Measurements from ENCODE around the gene SCRT2. TPM values are rescaled to one million over a fixed set of nuclear protein-coding genes. Genes with fewer than 3 reads are reported as not detected.

The SCRT2 gene
- total and polyA plus RNA-seq, 4 donors: not detected

- peaks cover 0 to 10% (median 0%) of the 10 kb centered on the region in 4 donors for H3K9me3 ChIP-seq (ENCODE audit: control insufficient read depth in 4 of 4, insufficient read depth in 3 of 4, low read length in 3 of 4)
- no peaks in the 10 kb centered on the region for H3K4me1 ChIP-seq (ENCODE audit: control insufficient read depth in 5 of 5, insufficient read depth in 5 of 5, low read length in 5 of 5)
- no peak for DNase-seq
- peaks cover 0 to 30% (median 22%) of the 10 kb centered on the region in 3 donors for H3K27me3 ChIP-seq (ENCODE audit: control insufficient read depth in 3 of 3, insufficient read depth in 3 of 3, low read length in 2 of 3)
- TF ChIP-seq, protein P1, sequence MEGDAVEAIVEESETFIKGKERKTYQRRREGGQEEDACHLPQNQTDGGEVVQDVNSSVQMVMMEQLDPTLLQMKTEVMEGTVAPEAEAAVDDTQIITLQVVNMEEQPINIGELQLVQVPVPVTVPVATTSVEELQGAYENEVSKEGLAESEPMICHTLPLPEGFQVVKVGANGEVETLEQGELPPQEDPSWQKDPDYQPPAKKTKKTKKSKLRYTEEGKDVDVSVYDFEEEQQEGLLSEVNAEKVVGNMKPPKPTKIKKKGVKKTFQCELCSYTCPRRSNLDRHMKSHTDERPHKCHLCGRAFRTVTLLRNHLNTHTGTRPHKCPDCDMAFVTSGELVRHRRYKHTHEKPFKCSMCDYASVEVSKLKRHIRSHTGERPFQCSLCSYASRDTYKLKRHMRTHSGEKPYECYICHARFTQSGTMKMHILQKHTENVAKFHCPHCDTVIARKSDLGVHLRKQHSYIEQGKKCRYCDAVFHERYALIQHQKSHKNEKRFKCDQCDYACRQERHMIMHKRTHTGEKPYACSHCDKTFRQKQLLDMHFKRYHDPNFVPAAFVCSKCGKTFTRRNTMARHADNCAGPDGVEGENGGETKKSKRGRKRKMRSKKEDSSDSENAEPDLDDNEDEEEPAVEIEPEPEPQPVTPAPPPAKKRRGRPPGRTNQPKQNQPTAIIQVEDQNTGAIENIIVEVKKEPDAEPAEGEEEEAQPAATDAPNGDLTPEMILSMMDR (IDR thresholded peaks at IDR 0.05; ENCODE audit: control extremely low read depth, extremely low read depth): no peak
- no peak overlapping the region for H3K9ac ChIP-seq (ENCODE audit: insufficient read depth in 1 of 2, low read length in 2 of 2)
- no peaks in the 10 kb centered on the region for H3K36me3 ChIP-seq (ENCODE audit: control insufficient read depth in 4 of 4, insufficient read depth in 4 of 4, low read length in 4 of 4)
- no peak overlapping the region for H3K27ac ChIP-seq (ENCODE audit: low read depth in 1 of 2, low read length in 1 of 2)
- no peak for ATAC-seq (ENCODE audit: insufficient read depth, low FRiP score)
- no peak overlapping the region for H3K4me3 ChIP-seq
- 81 to 85% methylated on average over 11 of the region's 11 CpGs for WGBS, 2 donors
Measured at GRCh38 chr20:722822-723644, 47.4 kb upstream of the SCRT2 start.

DNA sequence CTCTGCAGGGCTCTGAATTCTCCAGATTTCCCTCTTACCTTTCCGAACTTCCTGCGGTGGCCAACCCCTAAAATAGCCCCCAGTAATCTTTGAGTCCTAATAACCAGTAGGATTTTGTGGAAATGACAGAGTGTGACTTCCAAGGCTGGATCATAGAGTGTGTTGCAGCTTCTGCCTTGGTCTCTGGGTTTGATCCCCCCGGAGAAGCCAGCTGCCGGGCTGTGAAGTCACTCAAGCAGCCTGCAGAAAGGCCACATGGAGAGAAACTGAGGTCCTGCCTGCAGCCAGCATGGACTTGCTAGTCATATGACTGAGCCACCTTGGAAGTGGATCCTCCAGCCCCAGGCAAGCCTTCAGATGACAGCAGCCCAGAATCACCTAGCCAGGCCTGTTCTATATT lies 46.3 kb upstream of the SCRT2 start:
- peaks cover 0 to 31% (median 19%) of the 10 kb centered on the region in 3 donors for H3K27me3 ChIP-seq (ENCODE audit: control insufficient read depth in 3 of 3, insufficient read depth in 3 of 3, low read length in 2 of 3)
- 89 to 93% methylated on average over 4 of the region's 4 CpGs for WGBS, 2 donors

GRCh38 chr20:719816-720215 lies 44.2 kb upstream of the SCRT2 start:
- no peak overlapping the region for H3K27ac ChIP-seq (ENCODE audit: low read depth in 1 of 2, low read length in 1 of 2)
- 65 to 81% methylated on average over 11 of the region's 11 CpGs for WGBS, 2 donors
- TF ChIP-seq, protein P1 (IDR thresholded peaks at IDR 0.05; ENCODE audit: control extremely low read depth, extremely low read depth): no peak
- H3K4me3 ChIP-seq: no peak overlapping the region
- H3K27me3 ChIP-seq (ENCODE audit: control insufficient read depth in 3 of 3, insufficient read depth in 3 of 3, low read length in 2 of 3): peaks cover 0 to 21% (median 10%) of the 10 kb centered on the region in 3 donors
- H3K4me1 ChIP-seq (ENCODE audit: control insufficient read depth in 5 of 5, insufficient read depth in 5 of 5, low read length in 5 of 5): no peaks in the 10 kb centered on the region
- no peak overlapping the region for H3K9ac ChIP-seq (ENCODE audit: insufficient read depth in 1 of 2, low read length in 2 of 2)
- peaks cover 0 to 7% (median under 1%) of the 10 kb centered on the region in 4 donors for H3K9me3 ChIP-seq (ENCODE audit: control insufficient read depth in 4 of 4, insufficient read depth in 3 of 4, low read length in 3 of 4)
- ATAC-seq (ENCODE audit: insufficient read depth, low FRiP score) (no peak), DNase-seq (no peak)
- no peaks in the 10 kb centered on the region for H3K36me3 ChIP-seq (ENCODE audit: control insufficient read depth in 4 of 4, insufficient read depth in 4 of 4, low read length in 4 of 4)

More for the DNA sequence above, 46.3 kb upstream of the SCRT2 start:
- Histone ChIP-seq H3K9me3 (ENCODE audit: control insufficient read depth in 4 of 4, insufficient read depth in 3 of 4, low read length in 3 of 4) (peaks cover 0 to 8% (median 0%) of the 10 kb centered on the region in 4 donors), H3K9ac (ENCODE audit: insufficient read depth in 1 of 2, low read length in 2 of 2) (no peak overlapping the region), H3K4me3 (no peak overlapping the region), H3K36me3 (ENCODE audit: control insufficient read depth in 4 of 4, insufficient read depth in 4 of 4, low read length in 4 of 4) (no peaks in the 10 kb centered on the region), H3K4me1 (ENCODE audit: control insufficient read depth in 5 of 5, insufficient read depth in 5 of 5, low read length in 5 of 5) (no peaks in the 10 kb centered on the region), H3K27ac (ENCODE audit: low read depth in 1 of 2, low read length in 1 of 2) (no peak overlapping the region)
- TF ChIP-seq, protein P1 (IDR thresholded peaks at IDR 0.05; ENCODE audit: control extremely low read depth, extremely low read depth): no peak
- ATAC-seq (ENCODE audit: insufficient read depth, low FRiP score) (no peak), DNase-seq (no peak)

All from lung (tissue), 12 donors.